PFSK-1 (cell line): Measurements from ENCODE around the gene SFRP5.

Experiments
- FOXP2 ChIP-seq: optimal IDR thresholded peaks from 2 replicates; pipeline ENCODE3; 2011; ENCODE audit warnings: borderline replicate concordance, control low read depth, inconsistent platforms; ENCODE audit not compliant: insufficient read depth; ENCODE audit errors: extremely low read length, extremely low read depth
- POLR2AphosphoS5 ChIP-seq: IDR thresholded peaks from 2 replicates; pipeline ENCODE4 v1.6.1; 2012; ENCODE audit warnings: low read depth, mild to moderate bottlenecking, control low read depth, low read length, moderate library complexity
- REST ChIP-seq, 2 experiments: IDR thresholded peaks; 2 replicates each; pipeline versions ENCODE4 v1.6.1 to v1.8.0; 2011 to 2012; ENCODE audit warnings: low read depth in 2 of 2, low read length in 2 of 2, control low read depth in 1 of 2, inconsistent platforms in 1 of 2, mild to moderate bottlenecking in 1 of 2, moderate library complexity in 1 of 2; ENCODE audit not compliant: insufficient read depth in 1 of 2
- SIN3A ChIP-seq: IDR thresholded peaks from 2 replicates; pipeline ENCODE4 v1.6.1; 2012; ENCODE audit warnings: mild to moderate bottlenecking, low read length, moderate library complexity, borderline replicate concordance; ENCODE audit not compliant: insufficient read depth
- TAF1 ChIP-seq: IDR thresholded peaks from 2 replicates; pipeline ENCODE4 v1.6.1; 2012; ENCODE audit warnings: low read length, control low read depth, borderline replicate concordance; ENCODE audit not compliant: insufficient read depth

SFRP5 gene

GRCh38 chr10:97748116-97748515 lies 23.7 kb downstream of the SFRP5 start:
- TF ChIP-seq FOXP2 (no peak), SIN3A (no peak), POLR2AphosphoS5 (no peak), TAF1 (no peak), REST (IDR thresholded peaks at IDR 0.05; ENCODE audit: insufficient read depth in 1 of 2, low read depth in 2 of 2, low read length in 2 of 2) (no peak)

GRCh38 chr10:97747573-97747972 lies 24.2 kb downstream of the SFRP5 start:
- no peak for TF ChIP-seq SIN3A
- TF ChIP-seq REST (IDR thresholded peaks at IDR 0.05; ENCODE audit: insufficient read depth in 1 of 2, low read depth in 2 of 2, low read length in 2 of 2), result no peak
- TF ChIP-seq FOXP2, result no peak
- TF ChIP-seq TAF1, result no peak

GRCh38 chr10:97744405-97745035 lies 27.3 kb downstream of the SFRP5 start:
- TF ChIP-seq TAF1, result no peak
- no peak for TF ChIP-seq REST (IDR thresholded peaks at IDR 0.05; ENCODE audit: insufficient read depth in 1 of 2, low read depth in 2 of 2, low read length in 2 of 2)
- TF ChIP-seq POLR2AphosphoS5, result no peak
- no peak for TF ChIP-seq SIN3A
- no peak for TF ChIP-seq FOXP2

DNA sequence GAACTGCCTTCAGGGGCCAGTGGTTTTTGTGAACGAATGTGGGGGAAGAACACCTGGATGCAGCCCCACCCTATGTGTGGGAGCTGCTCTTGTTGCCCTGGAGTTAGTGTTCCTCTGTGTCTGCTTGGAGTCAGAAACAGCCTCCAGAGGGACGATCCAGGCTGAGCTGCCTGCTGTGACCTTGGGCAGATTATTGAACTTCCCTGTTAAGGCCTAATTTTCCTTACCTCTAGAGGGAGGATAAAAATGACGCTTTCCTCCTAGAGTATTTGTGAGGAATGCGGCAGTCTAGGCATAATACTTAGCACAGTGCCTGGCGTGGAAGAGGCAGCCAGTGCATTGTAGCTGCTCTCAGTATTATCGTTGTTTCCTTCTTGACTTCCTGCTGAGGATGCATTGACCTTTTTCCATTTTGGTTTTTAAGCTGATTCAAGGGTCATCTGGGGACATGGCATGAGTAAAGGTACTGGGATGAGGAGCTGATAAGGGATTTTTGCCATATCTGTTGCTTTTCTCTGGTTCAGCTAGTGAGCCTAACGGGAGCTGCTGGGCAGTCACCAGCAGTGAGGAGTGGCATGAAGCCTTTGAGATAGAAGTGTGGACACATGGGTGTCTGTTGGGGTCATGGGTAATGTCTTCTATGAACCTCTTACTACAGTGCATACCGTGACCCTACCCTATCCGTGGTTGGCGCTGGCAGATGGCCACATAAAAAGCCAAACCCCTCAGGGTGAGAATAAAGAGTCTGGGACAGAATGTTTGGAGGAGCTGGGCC lies 28.4 kb downstream of the SFRP5 start:
- TF ChIP-seq FOXP2 (no peak), REST (IDR thresholded peaks at IDR 0.05; ENCODE audit: insufficient read depth in 1 of 2, low read depth in 2 of 2, low read length in 2 of 2) (no peak), TAF1 (no peak)

DNA sequence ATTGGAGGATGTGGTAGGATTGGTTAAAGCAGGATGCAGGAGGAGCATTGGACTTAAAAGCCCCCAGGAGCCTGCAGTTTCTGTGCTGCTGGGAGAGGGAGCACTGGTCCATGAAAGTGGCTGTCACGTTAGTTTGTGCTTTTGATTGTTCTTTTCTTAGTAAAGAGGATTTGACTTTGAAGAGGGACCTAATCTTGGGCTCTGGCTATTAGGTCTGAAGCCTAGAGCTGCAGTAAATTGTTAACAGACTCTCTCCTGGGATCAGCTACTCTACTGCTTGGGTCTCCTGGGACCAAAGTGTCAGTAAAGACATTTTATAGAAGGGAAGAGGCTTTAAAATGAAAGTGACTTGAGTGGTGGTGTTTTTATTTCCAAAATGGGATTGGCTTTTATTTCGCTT lies 31.2 kb downstream of the SFRP5 start:
- no peak for TF ChIP-seq SIN3A
- TF ChIP-seq TAF1, result no peak
- no peak for TF ChIP-seq POLR2AphosphoS5
- TF ChIP-seq FOXP2, result no peak
- no peak for TF ChIP-seq REST (IDR thresholded peaks at IDR 0.05; ENCODE audit: insufficient read depth in 1 of 2, low read depth in 2 of 2, low read length in 2 of 2)
